ENCODE measurements around the gene NME2.

The NME2 gene

GRCh38 chr17:51214920-51215319 lies 48.7 kb downstream of the NME2 start:
- no peak for DNase-seq

- DNase-seq, result no peak
These were observed 51.7 kb downstream of the NME2 start for GRCh38 chr17:51217946-51218345.

GRCh38 chr17:51221322-51221721 lies 55.1 kb downstream of the NME2 start:
- DNase-seq, result no peak
